Endodermal cell (in vitro differentiated cells): ENCODE data around the gene UBL7. TPM values are rescaled to one million over a fixed set of nuclear protein-coding genes. Genes with fewer than 3 reads are reported as not detected.

ENCODE experiments used
- DNase-seq: peaks from one replicate; pipeline ENCODE4 v3.0.0-alpha.2; 2017
- H3K27ac ChIP-seq: 2 replicates; pipeline ENCODE4 v1.5.1; 2013; ENCODE audit warnings: mild to moderate bottlenecking, low read depth, low read length, moderate library complexity
- H3K27me3 ChIP-seq: 2 replicates; pipeline ENCODE4 v1.6.1; 2013; ENCODE audit warnings: mild to moderate bottlenecking, low read length, moderate library complexity; ENCODE audit not compliant: insufficient read depth, control insufficient read depth, poor library complexity, severe bottlenecking
- H3K36me3 ChIP-seq: 2 replicates; pipeline ENCODE4 v1.7.0; 2013; ENCODE audit warnings: mild to moderate bottlenecking, low read length, moderate library complexity; ENCODE audit not compliant: control insufficient read depth, insufficient read depth
- H3K4me1 ChIP-seq: one replicate; pipeline ENCODE4 v1.7.0; 2013; ENCODE audit warnings: low read length; ENCODE audit not compliant: control insufficient read depth, insufficient read depth
- H3K4me3 ChIP-seq: 2 replicates; pipeline ENCODE4 v1.5.1; 2013; ENCODE audit warnings: mild to moderate bottlenecking, low read length, moderate library complexity
- H3K9ac ChIP-seq: 2 replicates; pipeline ENCODE4 v1.6.1; 2013; ENCODE audit warnings: mild to moderate bottlenecking, low read length, moderate library complexity; ENCODE audit not compliant: poor library complexity, severe bottlenecking; ENCODE audit errors: extremely low read depth
- H3K9me3 ChIP-seq: 2 replicates; pipeline ENCODE4 v1.6.1; 2013; ENCODE audit warnings: mild to moderate bottlenecking, low read length, moderate library complexity; ENCODE audit not compliant: control insufficient read depth
- H3K27ac Mint-ChIP-seq: 2 replicates; pipeline ENCODE4 v1.8.0; 2020; ENCODE audit warnings: mixed read lengths
- H3K27me3 Mint-ChIP-seq: 2 replicates; pipeline ENCODE4 v1.8.0; 2021; ENCODE audit warnings: mild to moderate bottlenecking, mixed read lengths; ENCODE audit not compliant: insufficient read depth
- H3K36me3 Mint-ChIP-seq: 2 replicates; pipeline ENCODE4 v1.8.0; 2020; ENCODE audit warnings: low read depth, mixed read lengths
- H3K4me1 Mint-ChIP-seq: 2 replicates; pipeline ENCODE4 v1.8.0; 2020; ENCODE audit warnings: mixed read lengths
- H3K4me3 Mint-ChIP-seq: 2 replicates; pipeline ENCODE4 v1.8.0; 2020; ENCODE audit warnings: mild to moderate bottlenecking, moderate library complexity, mixed read lengths
- H3K9me3 Mint-ChIP-seq: 2 replicates; pipeline ENCODE4 v1.8.0; 2020; ENCODE audit warnings: mild to moderate bottlenecking, mixed read lengths
- WGBS, 2 experiments: methylation state at CpG; one replicate each; pipeline versions ENCODE4 v1.1.5 to v1.1.7; 2013; ENCODE audit warnings: missing lambda C conversion rate in 2 of 2, mixed read lengths in 1 of 2; ENCODE audit not compliant: insufficient coverage in 1 of 2, insufficient read length in 1 of 2; 5-methylcytosine and 5-hydroxymethylcytosine counted together
- total RNA-seq, 2 donors: library from RNA; stranded (reverse); fragmentation: NEBNext Ultra II Directional in 1 of 2; extraction: Animal tissue kit (Norgen Biotek cat#: 25700) in 1 of 2; gene quantifications; 2 replicates in 1 of 2; 3 replicates in 1 of 2; pipeline ENCODE4 v1.2.1, GENCODE V29; 2021
- TF ChIP-seq, protein P1 (sequence below): fragments of 200-600 bp; sonication (generic); conservative IDR thresholded peaks from 2 replicates; pipeline ENCODE4 v1.5.0; 2021; ENCODE audit warnings: antibody characterized with exemption, mild to moderate bottlenecking

Gene UBL7
- total RNA-seq, 2 donors from 2014 or later, result 38.5 to 52.6 TPM

DNA sequence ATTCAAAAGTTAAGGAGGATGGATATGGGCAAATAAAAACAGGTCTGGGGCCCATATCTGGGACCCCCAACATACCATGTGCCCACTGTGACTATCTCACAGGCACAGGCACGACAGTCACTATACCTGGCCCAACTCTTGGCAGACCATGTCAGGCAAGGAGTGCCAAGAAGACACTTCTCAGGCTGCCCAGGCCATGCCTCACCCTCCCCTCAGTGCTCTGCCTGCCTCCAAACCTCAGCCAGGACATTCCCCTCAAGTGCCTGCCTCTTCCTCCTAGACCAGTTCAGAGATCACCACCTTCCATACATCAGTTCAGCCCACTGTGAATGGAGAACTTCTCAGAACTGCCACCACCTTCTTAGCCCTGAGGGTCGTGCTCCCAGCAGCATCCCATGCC lies 22.8 kb downstream of the UBL7 start:
- Histone ChIP-seq H3K4me3 (no peak overlapping the region), H3K9ac (no peak overlapping the region), H3K27me3 (no peaks in the 10 kb centered on the region), H3K4me1 (peaks cover 17% of the 10 kb centered on the region), H3K27ac (no peak overlapping the region), H3K36me3 (no peaks in the 10 kb centered on the region), H3K9me3 (no peaks in the 10 kb centered on the region)
- Mint-ChIP-seq H3K27me3 (peaks cover 20% of the 10 kb centered on the region), H3K4me3 (no peak overlapping the region), H3K27ac (no peak overlapping the region), H3K4me1 (peaks cover 39% of the 10 kb centered on the region), H3K9me3 (no peaks in the 10 kb centered on the region), H3K36me3 (no peaks in the 10 kb centered on the region)
- TF ChIP-seq, protein P1, sequence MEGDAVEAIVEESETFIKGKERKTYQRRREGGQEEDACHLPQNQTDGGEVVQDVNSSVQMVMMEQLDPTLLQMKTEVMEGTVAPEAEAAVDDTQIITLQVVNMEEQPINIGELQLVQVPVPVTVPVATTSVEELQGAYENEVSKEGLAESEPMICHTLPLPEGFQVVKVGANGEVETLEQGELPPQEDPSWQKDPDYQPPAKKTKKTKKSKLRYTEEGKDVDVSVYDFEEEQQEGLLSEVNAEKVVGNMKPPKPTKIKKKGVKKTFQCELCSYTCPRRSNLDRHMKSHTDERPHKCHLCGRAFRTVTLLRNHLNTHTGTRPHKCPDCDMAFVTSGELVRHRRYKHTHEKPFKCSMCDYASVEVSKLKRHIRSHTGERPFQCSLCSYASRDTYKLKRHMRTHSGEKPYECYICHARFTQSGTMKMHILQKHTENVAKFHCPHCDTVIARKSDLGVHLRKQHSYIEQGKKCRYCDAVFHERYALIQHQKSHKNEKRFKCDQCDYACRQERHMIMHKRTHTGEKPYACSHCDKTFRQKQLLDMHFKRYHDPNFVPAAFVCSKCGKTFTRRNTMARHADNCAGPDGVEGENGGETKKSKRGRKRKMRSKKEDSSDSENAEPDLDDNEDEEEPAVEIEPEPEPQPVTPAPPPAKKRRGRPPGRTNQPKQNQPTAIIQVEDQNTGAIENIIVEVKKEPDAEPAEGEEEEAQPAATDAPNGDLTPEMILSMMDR, result no peak
- WGBS, 2 experiments, result 83 to 100% methylated on average over 1 to 2 of the region's 2 CpGs
- no peak for DNase-seq

DNA sequence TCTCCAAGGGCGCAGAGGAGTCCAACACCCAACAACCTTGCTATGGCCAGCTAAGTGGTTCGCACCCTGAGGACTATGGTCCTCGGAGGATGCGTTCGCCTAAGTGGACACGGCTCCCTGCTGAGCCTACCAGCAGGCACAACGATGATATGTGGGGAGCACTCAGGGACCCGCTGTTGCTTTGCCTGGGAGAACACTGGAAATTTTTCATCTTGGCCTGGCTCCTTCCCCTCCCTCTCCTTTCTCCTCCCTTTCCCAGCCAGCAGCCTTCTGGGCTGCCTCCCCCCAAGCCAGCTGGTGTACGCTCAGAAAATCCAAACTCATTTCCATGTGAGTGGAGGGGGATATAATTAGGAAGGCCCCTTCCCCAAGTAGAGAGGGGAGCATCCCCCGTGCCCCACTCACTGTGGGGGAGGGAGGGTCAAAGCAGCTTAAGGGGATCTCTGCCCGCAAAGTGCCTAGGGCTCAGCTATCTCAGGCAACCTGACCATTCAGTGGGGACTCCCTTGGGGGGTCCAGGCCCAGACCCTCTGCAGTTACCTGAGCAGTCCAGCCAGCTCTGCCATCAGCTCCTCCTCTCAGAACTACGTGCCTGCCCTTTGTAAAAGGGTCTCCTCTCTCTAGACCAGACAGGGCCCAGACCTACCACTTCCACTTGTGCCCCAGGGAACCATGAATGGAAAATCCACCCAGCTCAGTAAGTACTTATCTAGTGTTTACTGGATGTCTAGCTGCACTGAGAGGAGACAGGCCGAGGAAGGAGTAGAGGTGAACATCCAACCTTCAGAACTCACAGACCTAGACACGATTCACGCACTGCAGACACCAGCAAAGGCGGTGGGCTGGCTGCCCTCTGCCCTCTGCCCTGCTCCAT lies 26.5 kb downstream of the UBL7 start:
- Histone ChIP-seq H3K9me3 (no peaks in the 10 kb centered on the region), H3K9ac (no peak overlapping the region), H3K27ac (peak overlapping the region; percentile 59), H3K27me3 (peaks cover 8% of the 10 kb centered on the region), H3K36me3 (no peaks in the 10 kb centered on the region), H3K4me3 (peak overlapping the region; percentile 79), H3K4me1 (peaks cover 9% of the 10 kb centered on the region)
- TF ChIP-seq, protein P1, result no peak
- H3K27ac Mint-ChIP-seq, result no peak overlapping the region
- H3K36me3 Mint-ChIP-seq, result no peaks in the 10 kb centered on the region
- WGBS, 2 experiments, result 60 to 67% methylated on average over 12 to 16 of the region's 16 CpGs
- H3K27me3 Mint-ChIP-seq, result peaks cover 35% of the 10 kb centered on the region
- H3K4me1 Mint-ChIP-seq, result peaks cover 22% of the 10 kb centered on the region
- no peaks in the 10 kb centered on the region for H3K9me3 Mint-ChIP-seq
- no peak for DNase-seq
- peak overlapping the region; percentile 55 for H3K4me3 Mint-ChIP-seq

DNA sequence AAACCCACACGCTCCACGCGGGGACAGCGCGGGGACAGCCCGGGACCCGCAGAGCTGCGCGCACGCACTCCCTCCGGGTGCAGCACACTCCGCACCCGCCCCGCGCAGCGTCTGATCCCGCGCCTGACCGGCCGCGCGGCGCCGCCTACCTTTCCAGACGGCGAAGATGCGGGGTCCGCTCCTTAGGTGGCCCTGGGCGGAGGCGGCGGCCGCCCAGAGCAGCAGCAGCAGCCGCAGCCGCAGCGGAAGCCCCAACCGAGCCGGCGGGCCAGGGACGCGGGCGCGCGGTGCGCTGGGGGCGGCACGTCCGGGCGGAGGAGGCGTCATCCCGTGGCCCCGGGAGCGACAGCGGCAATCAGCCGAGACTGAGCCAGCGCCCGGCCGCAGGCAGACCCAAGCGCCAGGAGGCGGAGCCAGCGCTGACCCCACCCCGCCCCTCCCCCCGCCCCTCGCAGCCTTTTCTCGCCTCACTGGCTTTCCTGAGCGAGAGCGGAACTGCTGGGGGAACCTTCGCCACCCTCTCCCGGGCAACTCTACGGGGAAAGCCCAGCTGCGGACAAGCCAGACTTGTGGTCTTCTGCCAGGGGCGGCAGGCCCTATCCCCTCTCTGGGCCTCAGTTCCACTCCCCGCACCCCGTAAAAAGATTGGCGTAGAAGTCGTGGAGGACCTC lies 27.2 kb downstream of the UBL7 start, which contains the start of gene SEMA7A:
TSS of gene SEMA7A (minus strand) at position 367 of the 671 bp plus-strand sequence. CDS start at position 327, 40 bp downstream.
- no peak within 1 kb of the TSS for H3K27ac Mint-ChIP-seq
- H3K9ac ChIP-seq, result peak within 1 kb of the TSS; percentile 53

More for the DNA sequence above, 27.2 kb downstream of the UBL7 start, which contains the start of gene SEMA7A:
- no peaks in the 10 kb centered on the region for H3K36me3 Mint-ChIP-seq
- H3K36me3 ChIP-seq, result no peaks in the 10 kb centered on the region
- peak; percentile 98 for DNase-seq
- TF ChIP-seq, protein P1, result no peak
- WGBS, 2 experiments, result 1 to 10% methylated on average over 15 to 75 of the region's 75 CpGs
- peaks cover 8% of the 10 kb centered on the region for H3K27me3 ChIP-seq
- peaks cover 21% of the 10 kb centered on the region for H3K4me1 Mint-ChIP-seq
- H3K4me1 ChIP-seq, result peaks cover 9% of the 10 kb centered on the region
- H3K27ac ChIP-seq, result peak within 1 kb of the TSS; percentile 59
- H3K4me3 Mint-ChIP-seq, result peak within 1 kb of the TSS; percentile 55
- H3K9me3 ChIP-seq, result no peaks in the 10 kb centered on the region
- peak within 1 kb of the TSS; percentile 82 for H3K4me3 ChIP-seq
- H3K27me3 Mint-ChIP-seq, result peaks cover 35% of the 10 kb centered on the region
- H3K9me3 Mint-ChIP-seq, result no peaks in the 10 kb centered on the region
